Naive thymus-derived CD4-positive, alpha-beta T cell (primary cell): Measurements from ENCODE around the gene C9orf72. TPM values are rescaled to one million over a fixed set of nuclear protein-coding genes. Genes with fewer than 3 reads are reported as not detected.

Experiments used
- ATAC-seq: fragments of 150-1000 bp; cut with Tn5 transposase; 2 replicates; pipeline ENCODE4 v1.10.0; 2021; ENCODE audit warnings: mild to moderate bottlenecking, moderate library complexity
- CTCF ChIA-PET: fragments of 350-600 bp; sonication (Branson Sonifier 250); formaldehyde crosslinking; loops from one replicate; lab custom pipeline; 2021; ENCODE audit warnings: antibody characterized with exemption; lab: Charles Lee
- POLR2A ChIA-PET: fragments of 350-600 bp; sonication (Branson Sonifier 250); formaldehyde crosslinking; loops from one replicate; lab custom pipeline; 2021; ENCODE audit warnings: antibody characterized with exemption, inconsistent platforms; lab: Charles Lee
- DNase-seq, 9 donors: peaks; one replicate each; pipeline versions ENCODE4 v3.0.0 to v3.0.0-alpha.2; 2020 to 2022; ENCODE audit warnings: mixed read lengths in 1 of 9
- H3K27ac ChIP-seq: one replicate; pipeline ENCODE4 v1.7.0; 2013; ENCODE audit warnings: mild to moderate bottlenecking, low read depth, low read length, moderate library complexity
- H3K27me3 ChIP-seq, 2 donors: one replicate each; pipeline ENCODE4 v1.7.0; 2013; ENCODE audit warnings: low read length in 2 of 2, mild to moderate bottlenecking in 2 of 2, moderate library complexity in 2 of 2; ENCODE audit not compliant: control insufficient read depth in 2 of 2, insufficient read depth in 2 of 2
- H3K36me3 ChIP-seq, 3 experiments: 1 replicate in 2 of 3; 2 replicates in 1 of 3; pipeline ENCODE4 v1.7.0; 2013; ENCODE audit warnings: low read length in 3 of 3, mild to moderate bottlenecking in 3 of 3, moderate library complexity in 1 of 3; ENCODE audit not compliant: insufficient read depth in 3 of 3, control insufficient read depth in 2 of 3
- H3K4me1 ChIP-seq, 2 donors: one replicate each; pipeline ENCODE4 v1.7.0; 2013; ENCODE audit warnings: low read length in 2 of 2, mild to moderate bottlenecking in 2 of 2, moderate library complexity in 1 of 2; ENCODE audit not compliant: control insufficient read depth in 2 of 2, insufficient read depth in 2 of 2
- H3K4me3 ChIP-seq: 2 replicates; pipeline ENCODE4 v1.7.0; 2013; ENCODE audit warnings: mild to moderate bottlenecking, low read length
- H3K9me3 ChIP-seq, 3 experiments: 1 replicate in 2 of 3; 2 replicates in 1 of 3; pipeline ENCODE4 v1.7.0; 2013; ENCODE audit warnings: low read length in 3 of 3; ENCODE audit not compliant: control insufficient read depth in 2 of 3
- H3K27ac Mint-ChIP-seq, 9 donors: one replicate each; pipeline ENCODE4 v1.8.0; 2020 to 2022; ENCODE audit warnings: mixed read lengths in 9 of 9, mild to moderate bottlenecking in 8 of 9, moderate library complexity in 5 of 9, inconsistent platforms in 2 of 9
- H3K27me3 Mint-ChIP-seq, 5 donors: one replicate each; pipeline ENCODE4 v1.8.0; 2021 to 2022; ENCODE audit warnings: mixed read lengths in 5 of 5, mild to moderate bottlenecking in 1 of 5
- H3K36me3 Mint-ChIP-seq, 5 donors: one replicate each; pipeline ENCODE4 v1.8.0; 2020 to 2022; ENCODE audit warnings: mixed read lengths in 5 of 5, mild to moderate bottlenecking in 3 of 5, inconsistent platforms in 1 of 5
- H3K4me1 Mint-ChIP-seq, 7 donors: one replicate each; pipeline ENCODE4 v1.8.0; 2020 to 2022; ENCODE audit warnings: mixed read lengths in 7 of 7, mild to moderate bottlenecking in 3 of 7, inconsistent platforms in 1 of 7
- H3K4me3 Mint-ChIP-seq, 10 donors: one replicate each; pipeline ENCODE4 v1.8.0; 2020 to 2022; ENCODE audit warnings: mild to moderate bottlenecking in 10 of 10, mixed read lengths in 10 of 10, moderate library complexity in 6 of 10, inconsistent platforms in 2 of 10
- H3K9me3 Mint-ChIP-seq, 11 donors: one replicate each; pipeline ENCODE4 v1.8.0; 2020 to 2022; ENCODE audit warnings: mixed read lengths in 11 of 11, mild to moderate bottlenecking in 4 of 11, inconsistent platforms in 1 of 11, moderate library complexity in 1 of 11
- intact Hi-C, 2 donors: fragments of 100-400 bp; cut with micrococcal nuclease; formaldehyde crosslinking; loops; one replicate each; pipeline ENCODE4 v1.15.1; 2023
- polyA plus RNA-seq, 2 donors: library from polyadenylated mRNA; unstranded; fragments of 300-500 nt; fragmentation: Illumina TruSeq; gene quantifications; one replicate each; pipeline ENCODE4 v1.2.3, GENCODE V29; 2021
- total RNA-seq, 6 experiments: library from RNA in 5 of 6; stranded (reverse) in 5 of 6; gene quantifications; 1 replicate in 5 of 6; 2 replicates in 1 of 6; pipeline ENCODE4 v1.2.3 and lab custom pipeline; 2021 to 2026

Gene C9orf72, protein sequence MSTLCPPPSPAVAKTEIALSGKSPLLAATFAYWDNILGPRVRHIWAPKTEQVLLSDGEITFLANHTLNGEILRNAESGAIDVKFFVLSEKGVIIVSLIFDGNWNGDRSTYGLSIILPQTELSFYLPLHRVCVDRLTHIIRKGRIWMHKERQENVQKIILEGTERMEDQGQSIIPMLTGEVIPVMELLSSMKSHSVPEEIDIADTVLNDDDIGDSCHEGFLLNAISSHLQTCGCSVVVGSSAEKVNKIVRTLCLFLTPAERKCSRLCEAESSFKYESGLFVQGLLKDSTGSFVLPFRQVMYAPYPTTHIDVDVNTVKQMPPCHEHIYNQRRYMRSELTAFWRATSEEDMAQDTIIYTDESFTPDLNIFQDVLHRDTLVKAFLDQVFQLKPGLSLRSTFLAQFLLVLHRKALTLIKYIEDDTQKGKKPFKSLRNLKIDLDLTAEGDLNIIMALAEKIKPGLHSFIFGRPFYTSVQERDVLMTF
- total RNA-seq, result 10 to 100 TPM; 12.2 to 65.8 (median 26.5) TPM
- polyA plus RNA-seq, result 10 to 100 TPM in 1 of 2 donors, 1 to 10 TPM in 1; 9.2 to 11.0 TPM
- total RNA-seq (lab: John Stamatoyannopoulos, UW), result 14.8 reads per million, percentile 44 among the genes with 10 or more reads in this experiment

DNA sequence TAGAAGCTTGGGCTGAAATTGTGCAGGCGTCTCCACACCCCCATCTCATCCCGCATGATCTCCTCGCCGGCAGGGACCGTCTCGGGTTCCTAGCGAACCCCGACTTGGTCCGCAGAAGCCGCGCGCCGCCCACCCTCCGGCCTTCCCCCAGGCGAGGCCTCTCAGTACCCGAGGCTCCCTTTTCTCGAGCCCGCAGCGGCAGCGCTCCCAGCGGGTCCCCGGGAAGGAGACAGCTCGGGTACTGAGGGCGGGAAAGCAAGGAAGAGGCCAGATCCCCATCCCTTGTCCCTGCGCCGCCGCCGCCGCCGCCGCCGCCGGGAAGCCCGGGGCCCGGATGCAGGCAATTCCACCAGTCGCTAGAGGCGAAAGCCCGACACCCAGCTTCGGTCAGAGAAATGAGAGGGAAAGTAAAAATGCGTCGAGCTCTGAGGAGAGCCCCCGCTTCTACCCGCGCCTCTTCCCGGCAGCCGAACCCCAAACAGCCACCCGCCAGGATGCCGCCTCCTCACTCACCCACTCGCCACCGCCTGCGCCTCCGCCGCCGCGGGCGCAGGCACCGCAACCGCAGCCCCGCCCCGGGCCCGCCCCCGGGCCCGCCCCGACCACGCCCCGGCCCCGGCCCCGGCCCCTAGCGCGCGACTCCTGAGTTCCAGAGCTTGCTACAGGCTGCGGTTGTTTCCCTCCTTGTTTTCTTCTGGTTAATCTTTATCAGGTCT lies at the start of gene C9orf72:
TSS of gene C9orf72 (minus strand) at position 564 of the 716 bp plus-strand sequence. CDS start 6,361 bp downstream, outside the sequence.
- Histone ChIP-seq H3K4me1 (peaks cover 6 to 10% of the 10 kb centered on the region in 2 donors), H3K36me3 (peaks cover 0 to 4% (median 0%) of the 10 kb centered on the region in 3 experiments), H3K27me3 (no peaks in the 10 kb centered on the region), H3K27ac (peak within 1 kb of the TSS; percentile 99), H3K9me3 (no peaks in the 10 kb centered on the region), H3K4me3 (peak within 1 kb of the TSS; percentile 79)
- POLR2A ChIA-PET, result interaction anchor here (1.2 to 1.9 kb wide), 5 partner anchors 10 to 680 kb away, joined by 3 to 14 read pairs (median 3); partner anchors contain the start of genes CAAP1 and IFT74
- ATAC-seq (peak; percentile 86), DNase-seq (peak in 6 of 9 donors; percentile 64 to 91 (median 88))
- Mint-ChIP-seq H3K4me3 (peak within 1 kb of the TSS; percentile 91 to 98 (median 97)), H3K9me3 (peaks cover 0 to 8% (median 2%) of the 10 kb centered on the region in 11 donors), H3K27me3 (peaks cover 0 to 2% (median 0%) of the 10 kb centered on the region in 5 donors), H3K36me3 (peaks cover 0 to 3% (median 0%) of the 10 kb centered on the region in 5 donors), H3K4me1 (peaks cover 16 to 49% (median 32%) of the 10 kb centered on the region in 7 donors), H3K27ac (peak within 1 kb of the TSS; percentile 96 to 100 (median 99))
- CTCF ChIA-PET, result no interaction called here
- intact Hi-C loops, result loop anchor here (1.0 to 2.0 kb wide), 11 partner anchors 9 to 681 kb away; partner anchors contain the start of genes CAAP1 (in 2 of the 2), IFT74 (in 2 of the 2), PLAA (in 2 of the 2) and MOB3B (in 1 of the 2)

DNA sequence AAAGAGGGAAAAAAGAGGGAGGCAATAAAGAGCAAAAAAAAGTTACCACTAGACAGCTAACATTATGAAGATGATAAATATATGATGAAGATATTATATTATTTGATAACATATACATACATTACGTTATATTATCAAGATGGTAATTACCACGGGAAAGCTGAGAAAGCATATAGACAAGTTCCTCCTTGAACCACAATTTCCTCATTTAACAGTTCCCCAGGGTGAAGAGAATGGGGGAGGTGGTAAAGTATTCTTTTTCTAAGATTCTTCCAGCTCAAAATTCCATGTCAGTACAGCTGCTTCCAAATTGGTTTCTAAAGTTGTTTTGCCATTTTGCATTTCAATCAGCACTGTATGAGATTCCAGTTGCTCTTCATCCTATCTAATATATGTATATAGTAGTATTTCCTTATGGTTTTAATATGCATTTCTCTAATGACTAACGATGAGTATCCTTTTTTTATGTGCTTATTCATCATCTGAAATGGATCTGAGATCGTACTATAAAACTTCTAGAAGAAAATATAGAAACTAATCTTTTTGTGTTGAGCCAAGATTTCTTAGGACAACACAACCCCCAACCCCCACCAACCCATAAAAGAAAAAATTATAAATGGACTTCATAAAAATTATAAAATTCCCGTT lies 49.5 kb upstream of the C9orf72 start:
- Histone ChIP-seq H3K4me3 (no peak overlapping the region), H3K27me3 (no peaks in the 10 kb centered on the region), H3K36me3 (no peaks in the 10 kb centered on the region), H3K27ac (no peak overlapping the region), H3K4me1 (no peaks in the 10 kb centered on the region), H3K9me3 (no peaks in the 10 kb centered on the region)
- ChIA-PET POLR2A (interaction anchor here (0.7 kb wide), 1 partner anchor 12 kb away, joined by 3 read pairs; no protein-coding TSS in a partner anchor), CTCF (no interaction called here)
- Mint-ChIP-seq H3K27ac (no peak overlapping the region), H3K36me3 (no peaks in the 10 kb centered on the region), H3K4me1 (no peaks in the 10 kb centered on the region), H3K9me3 (no peaks in the 10 kb centered on the region), H3K4me3 (no peak overlapping the region), H3K27me3 (peaks cover 0 to 7% (median 0%) of the 10 kb centered on the region in 5 donors)
- ATAC-seq (peak; percentile 57), DNase-seq (no peak)
- intact Hi-C loops, result no loop called here

DNA sequence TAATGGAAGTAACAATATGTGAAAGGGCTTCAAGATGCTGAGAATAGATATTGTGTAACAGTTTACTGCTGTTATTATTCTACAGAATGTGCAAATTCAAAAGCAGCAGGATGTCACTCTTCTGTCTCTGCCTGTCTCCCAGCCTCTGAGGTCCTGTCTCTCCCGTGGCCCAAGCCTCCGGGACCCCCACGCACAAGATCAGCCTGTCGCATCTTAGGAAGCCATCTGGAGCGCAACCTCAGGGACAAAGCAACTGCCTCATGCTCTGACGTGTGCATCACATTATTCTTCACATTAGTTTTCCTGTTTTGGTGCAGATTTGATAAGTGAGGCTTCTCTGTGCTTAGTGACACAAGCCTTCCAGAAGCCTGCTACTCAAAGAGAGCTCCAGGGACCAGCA lies 46.5 kb upstream of the C9orf72 start:
- intact Hi-C loops, result loop anchor here in 1 of 2 donors (10.0 kb wide), 1 partner anchor 65 kb away; no protein-coding TSS in a partner anchor
- Mint-ChIP-seq H3K4me1 (no peaks in the 10 kb centered on the region), H3K36me3 (no peaks in the 10 kb centered on the region), H3K27me3 (peaks cover 4 to 16% (median 5%) of the 10 kb centered on the region in 5 donors), H3K9me3 (peaks cover 0 to 1% (median 0%) of the 10 kb centered on the region in 11 donors), H3K27ac (no peak overlapping the region), H3K4me3 (no peak overlapping the region)
- DNase-seq (no peak), ATAC-seq (no peak)
- H3K27me3 ChIP-seq, result no peaks in the 10 kb centered on the region
- H3K4me3 ChIP-seq, result no peak overlapping the region
- POLR2A ChIA-PET, result interaction anchor here (0.7 kb wide), 1 partner anchor 287 kb away, joined by 3 read pairs; no protein-coding TSS in a partner anchor
- no peaks in the 10 kb centered on the region for H3K4me1 ChIP-seq
- no peaks in the 10 kb centered on the region for H3K36me3 ChIP-seq
- CTCF ChIA-PET, result interaction anchor here (0.6 kb wide), 1 partner anchor 37 kb away, joined by 3 read pairs; no protein-coding TSS in a partner anchor
- H3K27ac ChIP-seq, result no peak overlapping the region
- H3K9me3 ChIP-seq, result no peaks in the 10 kb centered on the region

GRCh38 chr9:27618066-27618465 lies 44.8 kb upstream of the C9orf72 start:
- Mint-ChIP-seq H3K4me3 (no peak overlapping the region), H3K36me3 (no peaks in the 10 kb centered on the region)
- intact Hi-C loops, result loop anchor here in 1 of 2 donors (10.0 kb wide), 1 partner anchor 63 kb away; no protein-coding TSS in a partner anchor

GRCh38 chr9:27614551-27614950 lies 41.3 kb upstream of the C9orf72 start:
- Histone ChIP-seq H3K36me3 (no peaks in the 10 kb centered on the region), H3K4me3 (no peak overlapping the region), H3K27me3 (no peaks in the 10 kb centered on the region), H3K9me3 (no peaks in the 10 kb centered on the region), H3K4me1 (no peaks in the 10 kb centered on the region), H3K27ac (no peak overlapping the region)
- no peak overlapping the region for H3K27ac Mint-ChIP-seq
- intact Hi-C loops, result loop anchor here in 1 of 2 donors (10.0 kb wide), 1 partner anchor 60 kb away; no protein-coding TSS in a partner anchor
- DNase-seq (no peak), ATAC-seq (no peak)
- CTCF ChIA-PET, result interaction anchor here (0.6 kb wide), 1 partner anchor 281 kb away, joined by 4 read pairs; no protein-coding TSS in a partner anchor
- no peaks in the 10 kb centered on the region for H3K36me3 Mint-ChIP-seq
- H3K4me1 Mint-ChIP-seq, result no peaks in the 10 kb centered on the region
- POLR2A ChIA-PET, result no interaction called here
- peaks cover 0 to 8% (median 0%) of the 10 kb centered on the region in 11 donors for H3K9me3 Mint-ChIP-seq
- no peak overlapping the region for H3K4me3 Mint-ChIP-seq
- H3K27me3 Mint-ChIP-seq, result peaks cover 8 to 27% (median 19%) of the 10 kb centered on the region in 5 donors

More at GRCh38 chr9:27618066-27618465, 44.8 kb upstream of the C9orf72 start:
- POLR2A ChIA-PET, result no interaction called here
- CTCF ChIA-PET, result no interaction called here
- no peaks in the 10 kb centered on the region for H3K27me3 ChIP-seq
- no peaks in the 10 kb centered on the region for H3K4me1 ChIP-seq
- peaks cover 4 to 21% (median 15%) of the 10 kb centered on the region in 5 donors for H3K27me3 Mint-ChIP-seq
- H3K4me1 Mint-ChIP-seq, result no peaks in the 10 kb centered on the region
- H3K9me3 Mint-ChIP-seq, result peaks cover 0 to 1% (median 0%) of the 10 kb centered on the region in 11 donors
- ATAC-seq (no peak), DNase-seq (no peak)
- no peaks in the 10 kb centered on the region for H3K36me3 ChIP-seq
- H3K4me3 ChIP-seq, result no peak overlapping the region
- H3K9me3 ChIP-seq, result no peaks in the 10 kb centered on the region
- no peak overlapping the region for H3K27ac ChIP-seq
- H3K27ac Mint-ChIP-seq, result no peak overlapping the region
